HG02885 (cell line): Measurements from ENCODE around the gene KDM1B.
"Not testable (repeated sequence)": the region's sequence is repeated elsewhere in the genome, so short reads cannot be mapped to it uniquely, and the experiment has no call there.

Experiments
- ATAC-seq: cut with Tn5 transposase; IDR thresholded peaks from one replicate; pipeline ENCODE4 v1.9.1; 2021; ENCODE audit warnings: mild to moderate bottlenecking; ENCODE audit not compliant: unreplicated experiment, poor library complexity

KDM1B gene

GRCh38 chr6:18148304-18149025, 6.8 kb upstream of the KDM1B start:
- ATAC-seq: no peak

- not testable (repeated sequence) for ATAC-seq
Measured at GRCh38 chr6:18151391-18151790, 3.8 kb upstream of the KDM1B start.

- no peak for ATAC-seq
Measured at GRCh38 chr6:18151801-18152200, 3.4 kb upstream of the KDM1B start.

GRCh38 chr6:18153311-18153703, 1.9 kb upstream of the KDM1B start:
- ATAC-seq: no peak

GRCh38 chr6:18154507-18155149, 594 bp upstream of the KDM1B start, which contains the start of gene TPMT:
Gene TPMT, minus strand, starts transcription at chr6:18155077. Its CDS starts 5,950 bp downstream, at chr6:18149127.
- peak; percentile 49 for ATAC-seq

- peak; percentile 45 for ATAC-seq
Measured at GRCh38 chr6:18155864-18156421, 721 bp downstream of the KDM1B start.

- ATAC-seq: no peak
Measured at GRCh38 chr6:18160911-18161310, 5.7 kb downstream of the KDM1B start.

GRCh38 chr6:18161431-18161830, 6.2 kb downstream of the KDM1B start:
- ATAC-seq: no peak

GRCh38 chr6:18162401-18162800, 7.2 kb downstream of the KDM1B start:
- ATAC-seq: no peak

GRCh38 chr6:18165751-18166150, 10.5 kb downstream of the KDM1B start:
- ATAC-seq: no peak

GRCh38 chr6:18166312-18167036, 11.3 kb downstream of the KDM1B start:
- ATAC-seq: no peak

- ATAC-seq: no peak
Measured at GRCh38 chr6:18168264-18168663, 13.0 kb downstream of the KDM1B start.

GRCh38 chr6:18171871-18172270, 16.6 kb downstream of the KDM1B start:
- no peak for ATAC-seq

- not testable (repeated sequence) for ATAC-seq
Measured at GRCh38 chr6:18176198-18176597, 21.0 kb downstream of the KDM1B start.

GRCh38 chr6:18177286-18177965, 22.2 kb downstream of the KDM1B start:
- no peak for ATAC-seq

GRCh38 chr6:18178960-18179615, 23.9 kb downstream of the KDM1B start:
- ATAC-seq: no peak

GRCh38 chr6:18179770-18180356, 24.6 kb downstream of the KDM1B start:
- no peak for ATAC-seq

GRCh38 chr6:18182568-18182967, 27.3 kb downstream of the KDM1B start:
- no peak for ATAC-seq

- no peak for ATAC-seq
Measured at GRCh38 chr6:18183766-18184165, 28.5 kb downstream of the KDM1B start.
